Activated T-cell treated with anti-CD3 and anti-CD28 coated beads, Interleukin-2, amount 50 U/mL, for 72 hours (primary cell): Measurements from ENCODE around the gene ABHD17A. TPM values are rescaled to one million over a fixed set of nuclear protein-coding genes. Genes with fewer than 3 reads are reported as not detected.

Experiments
- total RNA-seq, 2 donors: library from RNA; stranded (reverse); gene quantifications; one replicate each; pipeline ENCODE4 v1.2.3, GENCODE V29; 2022

The ABHD17A gene
- total RNA-seq, 2 donors from 2014 or later, result 84.2 to 92.1 TPM

Other genes starting within 250 kb of the ABHD17A start
- 100 to 1,000 TPM; 112 to 126 TPM for gene TCF3, start 232.9 kb downstream of the ABHD17A start, total RNA-seq
- not detected for gene ONECUT3, start 132.0 kb downstream of the ABHD17A start, total RNA-seq
- gene ATP8B3, start 73.2 kb downstream of the ABHD17A start, total RNA-seq, result 10 to 100 TPM; 12.1 to 12.8 TPM
- gene REXO1, start 37.0 kb downstream of the ABHD17A start, total RNA-seq, result 10 to 100 TPM; 41.4 to 46.5 TPM
- 10 to 100 TPM; 26.4 to 27.5 TPM for gene KLF16, start 21.9 kb downstream of the ABHD17A start, total RNA-seq
- gene ADAT3, start 19.9 kb upstream of the ABHD17A start, total RNA-seq, result 1 to 10 TPM; 4.2 to 4.5 TPM
- 10 to 100 TPM; 36.5 to 42.6 TPM for gene SCAMP4, start 19.9 kb upstream of the ABHD17A start, total RNA-seq
- 10 to 100 TPM; 63.7 to 66.5 TPM for gene CSNK1G2, start 55.7 kb upstream of the ABHD17A start, total RNA-seq
- gene BTBD2, start 130.2 kb upstream of the ABHD17A start, total RNA-seq, result 10 to 100 TPM; 48.7 to 56.2 TPM
- gene MKNK2, start 165.7 kb upstream of the ABHD17A start, total RNA-seq, result 100 to 1,000 TPM; 120 to 121 TPM
- 100 to 1,000 TPM; 129 to 134 TPM for gene MOB3A, start 210.8 kb upstream of the ABHD17A start, total RNA-seq
- gene IZUMO4, start 211.4 kb upstream of the ABHD17A start, total RNA-seq, result 10 to 100 TPM; 28.5 to 36.9 TPM